22Rv1 (cell line): Measurements from ENCODE around the gene ZKSCAN1.
"Not testable (repeated sequence)": the region's sequence is repeated elsewhere in the genome, so short reads cannot be mapped to it uniquely, and the experiment has no call there.

Experiments
- H3K27ac ChIP-seq: fragments of 450-650 bp; 2 replicates; pipeline ENCODE4 v1.5.1; 2017
- ZFX ChIP-seq: fragments of 450-650 bp; IDR thresholded peaks from 2 replicates; pipeline ENCODE4 v1.6.1; 2017; ENCODE audit warnings: antibody characterized with exemption, borderline replicate concordance
- TF ChIP-seq, protein P1 (sequence below): fragments of 450-650 bp; IDR thresholded peaks from 2 replicates; pipeline ENCODE4 v1.5.1; 2017; ENCODE audit warnings: mild to moderate bottlenecking

Gene ZKSCAN1

DNA sequence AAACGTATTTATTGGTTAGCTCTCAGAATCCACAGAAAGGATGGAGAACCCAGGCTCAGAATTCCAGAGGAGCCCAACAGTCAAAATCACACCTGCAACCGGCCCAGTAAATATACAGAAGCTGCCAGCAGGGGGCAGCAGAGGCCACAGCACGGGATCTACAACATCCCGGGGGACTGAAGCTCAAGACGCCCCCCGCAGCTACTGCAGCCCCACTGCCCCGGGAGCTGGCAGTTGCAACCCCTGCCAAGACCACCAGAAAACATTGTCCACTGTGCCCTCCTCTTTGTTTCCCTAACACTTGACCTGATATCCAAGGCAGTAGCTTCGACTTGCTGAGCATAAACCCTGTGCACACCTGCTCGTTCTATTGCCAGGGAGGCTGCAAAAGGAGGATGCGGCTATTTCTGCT, 35.6 kb upstream of the ZKSCAN1 start:
- TF ChIP-seq, protein P1, sequence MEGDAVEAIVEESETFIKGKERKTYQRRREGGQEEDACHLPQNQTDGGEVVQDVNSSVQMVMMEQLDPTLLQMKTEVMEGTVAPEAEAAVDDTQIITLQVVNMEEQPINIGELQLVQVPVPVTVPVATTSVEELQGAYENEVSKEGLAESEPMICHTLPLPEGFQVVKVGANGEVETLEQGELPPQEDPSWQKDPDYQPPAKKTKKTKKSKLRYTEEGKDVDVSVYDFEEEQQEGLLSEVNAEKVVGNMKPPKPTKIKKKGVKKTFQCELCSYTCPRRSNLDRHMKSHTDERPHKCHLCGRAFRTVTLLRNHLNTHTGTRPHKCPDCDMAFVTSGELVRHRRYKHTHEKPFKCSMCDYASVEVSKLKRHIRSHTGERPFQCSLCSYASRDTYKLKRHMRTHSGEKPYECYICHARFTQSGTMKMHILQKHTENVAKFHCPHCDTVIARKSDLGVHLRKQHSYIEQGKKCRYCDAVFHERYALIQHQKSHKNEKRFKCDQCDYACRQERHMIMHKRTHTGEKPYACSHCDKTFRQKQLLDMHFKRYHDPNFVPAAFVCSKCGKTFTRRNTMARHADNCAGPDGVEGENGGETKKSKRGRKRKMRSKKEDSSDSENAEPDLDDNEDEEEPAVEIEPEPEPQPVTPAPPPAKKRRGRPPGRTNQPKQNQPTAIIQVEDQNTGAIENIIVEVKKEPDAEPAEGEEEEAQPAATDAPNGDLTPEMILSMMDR: peak; percentile 99
- H3K27ac ChIP-seq: peak overlapping the region; percentile 69

DNA sequence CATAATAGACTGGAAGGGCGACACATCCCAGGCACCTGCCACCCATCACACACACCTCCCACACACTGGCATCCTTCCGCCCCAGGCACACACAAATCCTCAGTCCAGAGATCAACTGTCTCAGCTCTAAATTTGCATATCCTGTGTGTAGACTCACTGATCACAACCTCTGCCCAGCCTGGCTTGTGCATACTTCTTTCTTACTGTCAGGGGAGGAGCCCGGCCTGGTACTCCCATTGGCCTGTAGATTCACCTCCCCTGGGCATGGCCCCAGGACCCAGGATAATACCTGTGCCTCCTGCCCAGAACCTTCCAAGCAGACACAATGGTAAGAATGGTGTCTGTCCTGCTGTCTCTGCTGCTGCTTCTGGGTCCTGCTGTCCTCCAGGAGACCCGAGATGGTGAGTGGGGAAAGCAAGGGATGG, 34.9 kb upstream of the ZKSCAN1 start:
- H3K27ac ChIP-seq: peak overlapping the region; percentile 69

DNA sequence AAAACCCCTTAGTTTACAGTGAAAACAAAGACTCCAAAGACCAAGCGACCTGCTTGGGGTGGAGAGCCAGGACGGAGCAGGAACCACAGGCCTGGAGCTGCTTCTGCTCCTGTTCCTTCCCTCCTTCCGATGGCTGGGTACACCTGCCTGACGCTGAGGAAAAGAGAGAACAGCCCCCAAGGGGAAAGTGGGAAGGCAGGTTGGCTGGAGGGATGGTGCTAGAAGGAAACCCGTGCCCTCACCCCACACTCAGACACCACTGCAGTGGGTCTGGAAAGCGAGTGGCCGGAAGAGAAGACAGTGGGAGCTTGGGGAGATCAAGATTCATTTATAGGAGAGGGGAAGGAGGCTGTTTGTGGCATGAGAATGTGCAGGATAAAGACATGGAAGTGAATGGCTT, 34.3 kb upstream of the ZKSCAN1 start:
- H3K27ac ChIP-seq: peak overlapping the region; percentile 69

DNA sequence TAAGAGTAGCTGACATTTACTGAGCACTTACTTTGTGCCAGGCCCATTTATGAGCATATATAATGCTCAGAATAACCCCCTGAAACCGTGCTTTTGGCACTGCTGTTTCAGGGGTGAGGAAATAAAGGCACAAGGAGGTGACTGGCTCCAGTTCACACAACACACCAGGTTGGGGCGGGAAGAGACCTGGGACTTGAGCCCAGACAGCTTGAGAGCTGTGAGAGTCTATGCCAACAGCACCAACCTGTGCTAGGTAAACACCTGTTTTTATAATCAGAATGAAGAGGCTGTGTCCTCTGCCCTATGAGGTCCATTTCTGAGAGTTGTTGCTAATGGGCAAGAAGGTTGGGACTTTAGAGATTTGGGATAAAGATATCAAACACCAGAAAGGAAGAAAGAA, 30.8 kb upstream of the ZKSCAN1 start:
- no peak for TF ChIP-seq ZFX
- TF ChIP-seq, protein P1: no peak

DNA sequence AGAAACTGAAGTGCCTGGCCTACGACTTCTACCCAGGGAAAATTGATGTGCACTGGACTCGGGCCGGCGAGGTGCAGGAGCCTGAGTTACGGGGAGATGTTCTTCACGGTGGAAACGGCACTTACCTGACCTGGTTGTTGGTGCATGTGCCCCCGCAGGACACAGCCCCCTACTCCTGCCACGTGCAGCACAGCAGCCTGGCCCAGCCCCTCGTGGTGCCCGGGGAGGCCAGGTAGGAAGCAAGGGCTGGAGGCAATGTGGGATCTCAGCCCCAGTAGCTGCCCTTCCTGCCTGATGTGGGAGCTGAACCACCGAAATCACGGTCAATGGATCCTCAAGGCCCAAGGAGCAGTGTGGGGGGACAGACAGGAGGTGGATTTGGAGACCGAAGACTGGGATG, 28.1 kb upstream of the ZKSCAN1 start:
- not testable (repeated sequence) for H3K27ac ChIP-seq

More for the DNA sequence above, 30.8 kb upstream of the ZKSCAN1 start:
- no peak overlapping the region for H3K27ac ChIP-seq

DNA sequence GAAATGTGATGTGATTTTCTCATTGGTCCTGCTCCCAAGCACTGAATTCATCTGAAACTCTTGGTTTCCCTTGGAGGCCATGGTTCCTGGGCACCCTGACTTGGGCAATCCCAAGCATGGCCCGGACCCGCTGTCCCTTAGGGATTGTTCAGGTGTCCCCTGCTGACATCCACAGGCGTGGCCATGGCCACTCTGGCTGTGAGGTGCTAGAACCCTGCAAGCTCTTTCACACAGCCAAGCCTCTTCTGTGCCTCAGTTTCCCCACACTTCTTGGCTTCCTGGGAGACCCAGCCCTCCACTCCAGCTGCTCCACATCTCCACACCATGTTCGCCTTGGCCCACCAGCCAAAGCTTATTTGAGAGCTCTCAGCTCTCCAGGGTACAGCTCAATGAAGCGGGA, 27.6 kb upstream of the ZKSCAN1 start:
- TF ChIP-seq ZFX: no peak
- TF ChIP-seq, protein P1: no peak
- no peak overlapping the region for H3K27ac ChIP-seq

DNA sequence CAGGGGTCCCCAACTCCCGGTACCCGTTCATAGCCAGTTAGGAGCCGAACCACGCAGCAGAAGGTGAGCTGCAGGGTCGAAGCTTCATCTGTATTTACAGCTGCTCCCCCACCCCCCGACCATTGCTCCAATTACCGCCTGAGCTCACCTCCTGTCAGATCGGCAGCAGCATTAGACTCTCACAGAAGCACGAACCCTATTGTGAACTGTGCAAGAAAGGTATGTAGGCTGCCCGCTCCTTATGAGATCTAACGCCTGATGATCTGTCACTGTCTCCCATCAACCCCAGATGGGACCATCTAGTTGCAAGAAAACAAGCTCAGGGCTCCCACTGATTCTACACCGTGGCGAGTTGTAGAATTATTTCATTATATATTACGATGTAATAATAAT, 24.9 kb upstream of the ZKSCAN1 start:
- no peak for TF ChIP-seq ZFX
- TF ChIP-seq, protein P1: no peak
- no peak overlapping the region for H3K27ac ChIP-seq

DNA sequence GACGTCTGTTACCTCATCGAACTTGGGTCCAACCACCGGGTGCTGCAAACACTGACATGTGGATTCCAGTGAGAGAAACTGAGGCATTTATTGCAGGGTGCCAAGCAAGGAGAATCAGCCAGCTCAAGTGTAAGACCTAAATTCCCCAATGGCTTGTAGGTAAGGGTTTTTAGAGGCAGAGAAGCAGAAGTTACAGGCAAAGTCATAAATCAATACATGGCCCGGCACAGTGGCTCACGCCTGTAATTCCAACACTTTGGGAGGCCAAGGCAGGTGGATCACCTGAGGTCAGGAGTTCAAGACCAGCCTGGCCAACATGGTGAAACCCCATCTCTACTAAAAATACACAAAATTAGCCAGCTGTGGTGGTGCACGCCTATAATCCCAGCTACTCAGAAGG, 23.9 kb upstream of the ZKSCAN1 start:
- H3K27ac ChIP-seq: not testable (repeated sequence)

DNA sequence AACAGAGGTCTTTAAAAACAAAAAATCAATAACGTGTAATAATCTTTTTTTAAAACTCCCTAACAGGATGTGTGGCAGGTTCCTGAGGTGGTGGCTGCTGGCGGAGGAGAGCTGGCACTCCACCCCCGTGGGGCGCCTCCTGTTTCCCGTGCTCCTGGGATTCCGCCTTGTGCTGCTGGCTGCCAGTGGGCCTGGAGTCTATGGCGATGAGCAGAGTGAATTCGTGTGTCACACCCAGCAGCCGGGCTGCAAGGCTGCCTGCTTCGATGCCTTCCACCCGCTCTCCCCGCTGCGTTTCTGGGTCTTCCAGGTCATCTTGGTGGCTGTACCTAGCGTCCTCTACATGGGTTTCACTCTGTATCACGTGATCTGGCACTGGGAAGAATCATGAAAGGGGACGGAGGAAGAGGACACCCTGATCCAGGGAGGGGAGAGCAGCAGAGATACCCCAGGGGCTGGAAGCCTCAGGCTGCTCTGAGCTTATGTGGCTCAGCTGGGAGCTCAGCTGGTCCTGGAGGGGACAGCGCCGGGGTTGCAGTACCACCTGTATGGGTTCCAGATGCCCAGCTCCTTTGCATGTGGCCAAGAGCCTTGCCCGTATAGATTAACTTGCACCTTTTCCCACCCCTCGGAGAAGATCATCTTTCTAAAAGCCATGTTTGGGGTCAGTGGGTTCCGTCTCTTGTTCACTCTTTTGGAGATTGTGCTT, 22.9 kb upstream of the ZKSCAN1 start:
- H3K27ac ChIP-seq: no peak overlapping the region
- TF ChIP-seq ZFX: no peak
- TF ChIP-seq, protein P1: no peak

DNA sequence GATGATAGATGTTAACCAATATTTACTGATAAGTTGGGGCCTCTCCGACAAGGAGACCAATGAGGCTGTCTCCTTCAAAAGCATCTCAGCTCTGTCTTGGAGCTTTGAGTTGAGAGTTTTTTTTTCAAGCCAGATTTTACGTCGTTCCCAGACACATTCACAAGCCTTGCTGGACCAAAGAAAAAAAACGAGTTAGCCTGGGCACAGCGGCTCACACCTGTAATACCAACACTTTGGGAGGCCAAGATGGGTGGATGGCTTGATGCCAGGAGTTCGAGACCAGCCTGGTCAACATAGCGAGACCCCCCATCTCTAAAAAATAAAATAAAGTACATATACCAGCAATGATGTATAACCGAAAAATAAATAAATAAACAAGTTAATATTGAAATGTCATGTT, 20.6 kb upstream of the ZKSCAN1 start:
- TF ChIP-seq, protein P1: no peak
- TF ChIP-seq ZFX: no peak
- no peak overlapping the region for H3K27ac ChIP-seq
